ENCODE results near the gene LPGAT1.
"Not testable (repeated sequence)": the region's sequence is repeated elsewhere in the genome, so short reads cannot be mapped to it uniquely, and the experiment has no call there.

LPGAT1 gene

GRCh38 chr1:211701733-211702132 lies 128.8 kb downstream of the LPGAT1 start:
- DNase-seq (ENCODE audit: low read depth) = no peak

- no peak for DNase-seq (ENCODE audit: low read depth)
Measured at GRCh38 chr1:211699059-211699458, 131.5 kb downstream of the LPGAT1 start.

GRCh38 chr1:211698161-211699026 lies 132.2 kb downstream of the LPGAT1 start:
- peak; percentile 81 for DNase-seq (ENCODE audit: low read depth)

GRCh38 chr1:211697356-211697755 lies 133.2 kb downstream of the LPGAT1 start:
- DNase-seq (ENCODE audit: low read depth) = no peak

GRCh38 chr1:211695135-211695816 lies 135.3 kb downstream of the LPGAT1 start:
- no peak for DNase-seq (ENCODE audit: low read depth)

GRCh38 chr1:211693911-211694310 lies 136.7 kb downstream of the LPGAT1 start:
- not testable (repeated sequence) for DNase-seq (ENCODE audit: low read depth)

All from activated T-cell treated with anti-CD3 and anti-CD28 coated beads for 48 hours (primary cell).